Hepatocyte (in vitro differentiated cells): ENCODE results near the gene PRDX3. TPM values are rescaled to one million over a fixed set of nuclear protein-coding genes. Genes with fewer than 3 reads are reported as not detected.
A peak's percentile ranks its signal among the peaks of the same experiment; 100 is the strongest.

Experiments used
- DNase-seq: peaks from one replicate; pipeline ENCODE4 v3.0.0-alpha.2; 2016; ENCODE audit warnings: low spot score
- H2AFZ ChIP-seq: fragments of 200-600 bp; sonication (generic); 2 replicates; pipeline ENCODE4 v1.6.0; 2016; ENCODE audit warnings: antibody characterized with exemption, mild to moderate bottlenecking
- H3K27ac ChIP-seq: fragments of 200-600 bp; sonication (generic); 2 replicates; pipeline ENCODE4 v1.5.1; 2016; ENCODE audit warnings: mild to moderate bottlenecking
- H3K27me3 ChIP-seq: fragments of 200-600 bp; sonication (generic); 2 replicates; pipeline ENCODE4 v1.6.1; 2016
- H3K36me3 ChIP-seq: fragments of 200-600 bp; sonication (generic); replicated peaks from 2 replicates; pipeline ENCODE4 v1.5.1; 2016; ENCODE audit warnings: low read depth; ENCODE audit not compliant: insufficient read depth
- H3K4me1 ChIP-seq: fragments of 200-600 bp; sonication (generic); 2 replicates; pipeline ENCODE4 v1.5.1; 2016; ENCODE audit warnings: mild to moderate bottlenecking, moderate library complexity; ENCODE audit not compliant: insufficient read depth
- H3K4me2 ChIP-seq: fragments of 200-600 bp; sonication (generic); 2 replicates; pipeline ENCODE4 v1.6.0; 2016
- H3K4me3 ChIP-seq: fragments of 200-600 bp; sonication (generic); 2 replicates; pipeline ENCODE4 v1.5.1; 2016; ENCODE audit warnings: mild to moderate bottlenecking
- H3K79me2 ChIP-seq: fragments of 200-600 bp; sonication (generic); 2 replicates; pipeline ENCODE4 v1.6.0; 2017; ENCODE audit warnings: mild to moderate bottlenecking
- H3K9me2 ChIP-seq: fragments of 200-600 bp; sonication (generic); replicated peaks from 2 replicates; pipeline ENCODE4 v1.6.0; 2017; ENCODE audit warnings: mild to moderate bottlenecking; ENCODE audit not compliant: insufficient read depth
- H3K9me3 ChIP-seq: fragments of 200-600 bp; sonication (generic); 2 replicates; pipeline ENCODE4 v1.5.1; 2016; ENCODE audit warnings: low read depth, mild to moderate bottlenecking
- H4K20me1 ChIP-seq: fragments of 200-600 bp; sonication (generic); 2 replicates; pipeline ENCODE4 v1.6.0; 2016; ENCODE audit warnings: mild to moderate bottlenecking; ENCODE audit not compliant: insufficient read depth, poor library complexity, severe bottlenecking
- CTCF ChIP-seq: fragments of 200-600 bp; sonication (generic); IDR thresholded peaks from 2 replicates; pipeline ENCODE4 v1.5.1; 2016; ENCODE audit warnings: antibody characterized with exemption, mild to moderate bottlenecking; ENCODE audit not compliant: poor library complexity
- EZH2 ChIP-seq: fragments of 200-600 bp; sonication (generic); IDR thresholded peaks from 2 replicates; pipeline ENCODE4 v1.6.1; 2016; ENCODE audit warnings: antibody characterized with exemption, mild to moderate bottlenecking, borderline replicate concordance
- EZH2phosphoT487 ChIP-seq: fragments of 200-600 bp; sonication (generic); IDR thresholded peaks from one replicate; pipeline ENCODE4 v1.6.1; 2018; ENCODE audit warnings: antibody characterized with exemption, mild to moderate bottlenecking, low read depth, moderate library complexity; ENCODE audit not compliant: unreplicated experiment, severe bottlenecking
- WGBS: methylation state at CpG from one replicate; pipeline ENCODE4 v1.1.6; 2016; ENCODE audit warnings: low lambda C conversion rate; ENCODE audit errors: missing lambda C conversion rate; 5-methylcytosine and 5-hydroxymethylcytosine counted together
- polyA plus RNA-seq: library from polyadenylated mRNA; unstranded; fragments of >200 nt; fragmentation: Nextera tagmentation; extraction: Ambion mirVana; gene quantifications from 2 replicates; pipeline ENCODE4 v1.2.1, GENCODE V29; 2016
- total RNA-seq: library from RNA; depleted of rRNA; stranded (reverse); fragments of >200 nt; gene quantifications from 2 replicates; pipeline ENCODE4 v1.2.3, GENCODE V29; 2014

Gene PRDX3
- total and polyA plus RNA-seq, 2 experiments from 2014 or later: 294 to 333 TPM

- Histone ChIP-seq H3K4me2 (no peak overlapping the region), H3K79me2 (no peaks in the 10 kb centered on the region), H3K36me3 (no peaks in the 10 kb centered on the region), H3K9me2 (no peaks in the 10 kb centered on the region), H4K20me1 (no peaks in the 10 kb centered on the region), H3K9me3 (no peaks in the 10 kb centered on the region), H3K27ac (no peak overlapping the region), H3K27me3 (no peaks in the 10 kb centered on the region), H3K4me3 (no peak overlapping the region), H3K4me1 (no peaks in the 10 kb centered on the region), H2AFZ (no peak overlapping the region)
- 85% methylated on average over 10 of the region's 10 CpGs for WGBS
- TF ChIP-seq EZH2 (no peak), CTCF (no peak), EZH2phosphoT487 (no peak)
- no peak for DNase-seq
Observed at GRCh38 chr10:119143657-119144056, 35.0 kb downstream of the PRDX3 start.

GRCh38 chr10:119140603-119141245, 37.9 kb downstream of the PRDX3 start:
- H3K4me1 ChIP-seq: no peaks in the 10 kb centered on the region
- no peak for DNase-seq
- no peaks in the 10 kb centered on the region for H3K36me3 ChIP-seq
- no peaks in the 10 kb centered on the region for H3K9me3 ChIP-seq
- WGBS: 88% methylated on average over 21 of the region's 21 CpGs
- no peaks in the 10 kb centered on the region for H3K9me2 ChIP-seq
- no peak overlapping the region for H3K4me2 ChIP-seq
- H4K20me1 ChIP-seq: no peaks in the 10 kb centered on the region
- no peak overlapping the region for H2AFZ ChIP-seq
- no peaks in the 10 kb centered on the region for H3K79me2 ChIP-seq
- TF ChIP-seq EZH2phosphoT487: no peak
- TF ChIP-seq EZH2: no peak
- TF ChIP-seq CTCF: no peak
- H3K27me3 ChIP-seq: no peaks in the 10 kb centered on the region
- H3K4me3 ChIP-seq: no peak overlapping the region
- H3K27ac ChIP-seq: no peak overlapping the region

- Histone ChIP-seq H3K27me3 (no peaks in the 10 kb centered on the region), H3K4me1 (no peaks in the 10 kb centered on the region), H3K4me2 (no peak overlapping the region), H4K20me1 (no peaks in the 10 kb centered on the region), H3K27ac (no peak overlapping the region), H3K79me2 (no peaks in the 10 kb centered on the region), H3K36me3 (no peaks in the 10 kb centered on the region), H2AFZ (no peak overlapping the region), H3K9me3 (no peaks in the 10 kb centered on the region), H3K4me3 (no peak overlapping the region), H3K9me2 (no peaks in the 10 kb centered on the region)
- TF ChIP-seq EZH2phosphoT487: no peak
- no peak for TF ChIP-seq EZH2
- TF ChIP-seq CTCF: peak; percentile 36
- DNase-seq: no peak
- WGBS: 92% methylated on average over 13 of the region's 13 CpGs
Observed at GRCh38 chr10:119139464-119140067, 39.0 kb downstream of the PRDX3 start.
